ENCODE measurements around the gene EOGT.

DNA sequence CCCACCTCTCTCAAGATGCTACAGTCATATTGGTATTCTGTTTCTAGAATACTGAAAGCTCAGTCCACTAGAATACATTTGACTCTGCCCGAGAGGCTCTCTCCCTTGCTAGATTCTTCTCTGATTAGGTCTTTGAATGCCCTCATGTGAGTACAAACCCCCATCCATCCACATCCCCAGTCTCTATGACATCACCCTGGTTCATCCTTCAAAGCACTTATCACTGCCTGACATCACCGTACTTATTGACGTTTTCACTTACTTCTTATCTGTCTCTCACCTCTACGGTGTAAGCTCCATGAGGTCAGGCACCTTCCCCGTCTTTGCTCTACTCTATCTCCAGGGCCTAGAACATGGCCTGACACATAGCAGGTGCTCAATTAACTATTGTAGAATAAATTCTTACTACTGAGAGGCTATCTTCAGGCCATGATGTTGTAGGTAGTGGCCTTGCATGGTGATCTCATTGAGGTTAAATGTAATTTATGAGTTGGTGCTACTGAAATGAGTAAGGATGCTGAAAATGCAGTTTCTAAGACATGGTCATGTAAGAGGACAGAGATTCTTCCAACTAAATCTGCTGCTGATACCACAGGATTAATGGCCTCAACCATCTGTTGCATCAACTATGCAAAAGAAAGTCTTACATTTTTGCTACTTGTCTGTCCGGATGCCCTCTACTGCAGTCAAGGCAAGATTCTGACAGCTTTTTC, 26.8 kb downstream of the EOGT start:
- TF ChIP-seq, protein P1, sequence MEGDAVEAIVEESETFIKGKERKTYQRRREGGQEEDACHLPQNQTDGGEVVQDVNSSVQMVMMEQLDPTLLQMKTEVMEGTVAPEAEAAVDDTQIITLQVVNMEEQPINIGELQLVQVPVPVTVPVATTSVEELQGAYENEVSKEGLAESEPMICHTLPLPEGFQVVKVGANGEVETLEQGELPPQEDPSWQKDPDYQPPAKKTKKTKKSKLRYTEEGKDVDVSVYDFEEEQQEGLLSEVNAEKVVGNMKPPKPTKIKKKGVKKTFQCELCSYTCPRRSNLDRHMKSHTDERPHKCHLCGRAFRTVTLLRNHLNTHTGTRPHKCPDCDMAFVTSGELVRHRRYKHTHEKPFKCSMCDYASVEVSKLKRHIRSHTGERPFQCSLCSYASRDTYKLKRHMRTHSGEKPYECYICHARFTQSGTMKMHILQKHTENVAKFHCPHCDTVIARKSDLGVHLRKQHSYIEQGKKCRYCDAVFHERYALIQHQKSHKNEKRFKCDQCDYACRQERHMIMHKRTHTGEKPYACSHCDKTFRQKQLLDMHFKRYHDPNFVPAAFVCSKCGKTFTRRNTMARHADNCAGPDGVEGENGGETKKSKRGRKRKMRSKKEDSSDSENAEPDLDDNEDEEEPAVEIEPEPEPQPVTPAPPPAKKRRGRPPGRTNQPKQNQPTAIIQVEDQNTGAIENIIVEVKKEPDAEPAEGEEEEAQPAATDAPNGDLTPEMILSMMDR (IDR thresholded peaks at IDR 0.05) = no peak
- no peak for TF ChIP-seq POLR2AphosphoS5 (IDR thresholded peaks at IDR 0.05)

Data from transverse colon (tissue), 4 donors.